Activated naive CD8-positive, alpha-beta T cell (primary cell): Measurements from ENCODE around the gene NAA30.

Experiments
- H3K27ac Mint-ChIP-seq: one replicate; pipeline ENCODE4 v1.8.0; 2021; ENCODE audit warnings: mixed read lengths
- H3K27me3 Mint-ChIP-seq: one replicate; pipeline ENCODE4 v1.8.0; 2021; ENCODE audit warnings: mixed read lengths
- H3K36me3 Mint-ChIP-seq: one replicate; pipeline ENCODE4 v1.8.0; 2021; ENCODE audit warnings: mixed read lengths
- H3K4me1 Mint-ChIP-seq: one replicate; pipeline ENCODE4 v1.8.0; 2021; ENCODE audit warnings: low read depth, mixed read lengths
- H3K4me3 Mint-ChIP-seq: one replicate; pipeline ENCODE4 v1.8.0; 2021; ENCODE audit warnings: mild to moderate bottlenecking, mixed read lengths
- H3K9me3 Mint-ChIP-seq: one replicate; pipeline ENCODE4 v1.8.0; 2021; ENCODE audit warnings: low read depth, mixed read lengths

Gene NAA30

DNA sequence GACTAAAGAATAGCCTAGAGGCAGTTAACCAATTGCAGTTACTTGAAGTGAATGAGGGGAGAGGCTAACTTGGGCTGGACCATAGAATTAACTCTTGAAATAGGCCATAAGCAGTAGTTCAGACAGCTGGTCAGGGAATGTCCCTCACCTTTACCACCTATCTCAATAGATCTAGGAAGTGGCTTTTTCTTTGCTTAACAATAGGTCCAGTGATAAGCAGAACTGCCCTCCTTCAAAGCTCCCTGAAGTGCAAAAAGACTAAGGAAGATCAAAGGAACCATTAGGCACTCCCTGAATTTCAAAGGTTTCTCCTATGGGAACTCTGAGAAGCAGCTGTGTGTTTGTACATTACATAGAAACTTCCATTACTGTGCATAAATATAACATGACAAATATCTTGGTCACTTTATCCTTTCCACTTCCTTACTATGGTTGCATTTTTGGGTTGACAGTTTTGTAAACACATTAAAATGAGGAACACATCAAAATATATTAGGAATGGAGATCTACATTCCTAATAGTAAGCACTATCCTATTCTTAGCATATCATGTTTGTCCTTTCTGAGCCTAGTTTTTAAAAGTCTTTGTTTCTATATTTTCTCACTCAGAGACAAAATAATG lies 7.2 kb upstream of the NAA30 start:
- Mint-ChIP-seq H3K36me3 (no peaks in the 10 kb centered on the region), H3K4me1 (no peaks in the 10 kb centered on the region), H3K9me3 (no peaks in the 10 kb centered on the region), H3K4me3 (no peak overlapping the region), H3K27me3 (peaks cover 1% of the 10 kb centered on the region), H3K27ac (no peak overlapping the region)

DNA sequence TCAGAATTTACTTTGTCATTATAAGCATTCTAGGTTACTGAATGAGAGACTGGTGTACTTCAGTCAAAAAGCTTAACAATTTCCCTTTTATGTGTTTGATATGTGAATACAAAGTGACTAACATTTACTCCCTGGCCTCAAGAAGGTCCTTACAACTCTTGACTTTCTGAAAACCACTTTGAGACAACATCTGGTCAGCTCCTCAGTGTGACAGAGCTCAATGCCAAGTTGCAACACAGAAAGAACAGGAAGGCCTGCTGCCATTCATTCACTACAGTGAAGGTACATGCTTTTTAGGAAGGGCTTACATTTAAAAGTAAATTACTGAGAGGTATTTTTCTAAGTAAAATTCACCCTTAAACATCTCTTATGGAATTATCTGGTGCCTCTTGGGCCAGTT lies 2.3 kb upstream of the NAA30 start:
- no peak overlapping the region for H3K4me3 Mint-ChIP-seq

DNA sequence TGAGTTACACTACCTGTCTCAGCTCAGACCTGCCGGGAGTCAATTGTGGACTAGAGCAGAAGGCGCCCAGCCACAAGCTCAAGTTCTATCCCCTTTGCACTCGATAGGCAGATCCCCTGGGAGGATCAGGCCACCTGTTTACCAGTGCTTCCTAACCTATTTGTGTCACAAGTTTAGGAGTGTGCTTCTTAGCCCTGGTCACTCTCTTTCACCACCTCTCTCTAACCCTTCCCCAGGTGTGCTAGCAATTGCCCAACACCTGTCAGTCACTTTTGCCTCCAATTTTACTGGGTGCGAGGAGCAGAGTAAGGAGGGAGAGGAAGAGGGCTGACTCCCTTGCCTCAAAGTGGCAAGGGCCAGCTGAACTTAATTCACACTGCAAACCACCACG lies 745 bp upstream of the NAA30 start:
- Mint-ChIP-seq H3K9me3 (no peaks in the 10 kb centered on the region), H3K36me3 (no peaks in the 10 kb centered on the region), H3K4me3 (peak overlapping the region; percentile 91), H3K4me1 (peaks cover 40% of the 10 kb centered on the region), H3K27ac (peak overlapping the region; percentile 96), H3K27me3 (no peaks in the 10 kb centered on the region)

More for the DNA sequence above, 2.3 kb upstream of the NAA30 start:
- Mint-ChIP-seq H3K36me3 (no peaks in the 10 kb centered on the region), H3K4me1 (peaks cover 25% of the 10 kb centered on the region), H3K27me3 (peaks cover 1% of the 10 kb centered on the region), H3K27ac (no peak overlapping the region), H3K9me3 (no peaks in the 10 kb centered on the region)

DNA sequence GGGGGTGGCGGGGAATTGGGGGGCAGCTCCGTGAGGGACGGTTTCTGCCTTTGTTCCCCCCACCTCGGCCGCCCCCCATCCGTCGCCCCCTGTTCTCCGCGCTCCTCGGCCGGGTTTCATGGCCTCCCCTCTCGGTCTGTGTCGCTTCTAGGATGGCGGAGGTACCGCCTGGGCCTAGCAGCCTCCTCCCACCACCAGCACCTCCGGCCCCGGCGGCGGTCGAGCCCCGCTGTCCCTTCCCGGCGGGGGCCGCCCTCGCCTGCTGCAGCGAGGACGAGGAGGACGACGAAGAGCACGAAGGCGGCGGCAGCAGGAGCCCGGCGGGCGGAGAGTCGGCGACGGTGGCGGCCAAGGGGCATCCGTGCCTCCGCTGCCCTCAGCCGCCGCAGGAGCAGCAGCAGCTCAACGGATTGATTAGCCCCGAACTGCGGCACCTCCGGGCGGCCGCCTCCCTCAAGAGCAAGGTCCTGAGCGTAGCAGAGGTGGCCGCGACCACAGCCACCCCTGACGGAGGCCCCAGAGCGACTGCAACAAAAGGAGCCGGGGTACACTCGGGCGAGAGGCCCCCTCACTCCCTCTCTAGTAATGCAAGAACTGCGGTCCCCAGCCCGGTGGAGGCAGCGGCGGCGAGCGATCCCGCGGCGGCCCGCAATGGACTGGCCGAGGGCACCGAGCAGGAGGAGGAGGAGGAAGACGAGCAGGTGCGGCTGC lies 575 bp downstream of the NAA30 start:
- Mint-ChIP-seq H3K36me3 (peaks cover 2% of the 10 kb centered on the region), H3K4me1 (peaks cover 45% of the 10 kb centered on the region), H3K27me3 (no peaks in the 10 kb centered on the region), H3K27ac (no peak overlapping the region), H3K4me3 (peak overlapping the region; percentile 91), H3K9me3 (no peaks in the 10 kb centered on the region)

DNA sequence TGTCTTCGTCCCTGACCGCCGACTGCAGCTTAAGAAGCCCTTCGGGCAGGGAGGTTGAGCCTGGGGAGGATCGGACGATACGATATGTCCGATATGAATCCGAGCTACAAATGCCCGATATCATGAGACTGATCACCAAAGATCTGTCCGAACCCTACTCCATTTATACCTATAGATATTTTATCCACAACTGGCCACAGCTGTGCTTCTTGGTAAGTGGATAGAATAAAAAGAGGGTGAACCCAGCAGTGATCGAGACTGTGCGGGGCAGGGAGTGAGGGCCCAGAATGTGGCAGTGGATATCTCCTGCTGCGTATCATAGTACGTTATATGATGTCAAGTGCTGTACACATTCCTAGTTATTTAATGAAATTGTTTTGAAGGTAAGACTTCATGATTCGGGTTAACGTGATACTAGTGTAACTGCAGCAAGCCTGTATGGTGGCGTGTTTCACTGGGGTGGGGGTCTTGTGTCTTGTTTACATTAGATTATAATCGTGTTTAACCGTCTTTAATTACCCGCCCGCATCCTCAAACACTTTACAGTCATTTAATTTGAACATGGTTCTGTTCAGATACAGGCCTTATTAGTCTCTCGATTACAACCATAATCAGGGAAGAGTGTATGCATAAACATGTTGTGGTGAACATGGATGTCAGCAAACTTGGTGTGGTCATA lies 1.3 kb downstream of the NAA30 start:
- H3K36me3 Mint-ChIP-seq = peaks cover 2% of the 10 kb centered on the region
- peak overlapping the region; percentile 91 for H3K4me3 Mint-ChIP-seq
- H3K9me3 Mint-ChIP-seq = no peaks in the 10 kb centered on the region
- peaks cover 45% of the 10 kb centered on the region for H3K4me1 Mint-ChIP-seq
- H3K27me3 Mint-ChIP-seq = no peaks in the 10 kb centered on the region
- peak overlapping the region; percentile 67 for H3K27ac Mint-ChIP-seq

DNA sequence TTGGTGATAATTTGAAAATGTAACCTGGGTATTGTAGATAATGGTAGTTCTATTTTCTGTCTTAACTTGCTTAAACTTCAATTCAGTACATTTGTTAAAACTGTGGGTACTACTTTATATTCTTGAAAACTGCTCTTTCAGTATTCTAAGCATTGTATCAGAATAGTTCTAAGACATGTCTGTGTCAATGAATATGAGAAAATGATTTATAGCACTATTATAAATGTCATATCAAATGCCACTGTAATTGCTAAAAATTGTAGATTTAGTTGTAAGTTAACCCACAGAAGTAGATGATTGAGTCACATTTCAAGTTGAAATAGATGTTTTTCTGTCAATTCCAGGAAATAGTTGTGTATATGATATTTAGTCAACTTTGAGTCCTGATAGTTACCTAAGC lies 2.4 kb downstream of the NAA30 start:
- Mint-ChIP-seq H3K4me1 (peaks cover 47% of the 10 kb centered on the region), H3K4me3 (peak overlapping the region; percentile 91), H3K9me3 (no peaks in the 10 kb centered on the region), H3K27me3 (no peaks in the 10 kb centered on the region), H3K36me3 (peaks cover 2% of the 10 kb centered on the region), H3K27ac (peak overlapping the region; percentile 54)

DNA sequence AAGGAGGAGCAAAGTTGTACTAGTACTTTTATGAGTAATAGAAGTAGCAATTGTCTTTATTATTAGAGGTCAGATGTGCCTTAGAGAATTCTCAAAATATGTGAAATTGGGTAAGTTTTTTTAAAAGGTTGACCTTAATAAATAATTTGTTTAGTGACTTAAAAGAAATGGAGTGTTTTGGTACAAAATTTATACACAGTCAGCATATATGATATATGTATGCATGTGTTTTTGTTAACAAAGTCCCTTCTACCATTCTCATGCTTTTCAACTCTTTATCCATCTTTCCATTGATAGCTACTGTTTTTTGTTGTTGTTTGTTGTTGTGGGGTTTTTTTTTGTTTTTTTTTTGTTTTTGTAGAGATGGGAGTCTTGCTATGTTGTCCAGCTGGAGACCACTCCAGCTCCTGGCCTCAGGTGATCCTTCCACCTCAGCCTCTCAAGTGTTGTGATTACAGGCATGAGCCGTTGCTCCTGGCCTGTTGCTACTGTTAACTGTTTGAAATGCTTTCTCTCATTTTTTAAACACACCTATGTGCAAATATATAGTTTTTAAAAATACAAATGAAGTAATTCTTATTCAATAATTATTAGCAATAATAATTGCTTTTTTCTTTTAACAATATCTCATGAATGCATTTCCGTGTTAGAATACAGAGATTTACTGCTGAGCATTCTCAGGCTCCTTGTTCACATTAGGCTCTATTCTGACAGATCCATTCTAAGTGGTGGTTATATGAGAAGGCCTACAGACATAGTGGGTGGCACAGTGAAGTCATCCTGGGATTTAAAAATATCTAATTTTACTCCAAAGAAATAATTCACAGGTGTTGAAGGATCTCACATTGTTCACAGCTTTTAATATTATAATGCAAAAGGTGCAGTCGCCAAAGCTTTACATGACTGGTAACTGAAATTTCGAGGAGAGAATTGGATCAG lies 10.4 kb downstream of the NAA30 start:
- no peak overlapping the region for H3K27ac Mint-ChIP-seq
- peaks cover 5% of the 10 kb centered on the region for H3K36me3 Mint-ChIP-seq

DNA sequence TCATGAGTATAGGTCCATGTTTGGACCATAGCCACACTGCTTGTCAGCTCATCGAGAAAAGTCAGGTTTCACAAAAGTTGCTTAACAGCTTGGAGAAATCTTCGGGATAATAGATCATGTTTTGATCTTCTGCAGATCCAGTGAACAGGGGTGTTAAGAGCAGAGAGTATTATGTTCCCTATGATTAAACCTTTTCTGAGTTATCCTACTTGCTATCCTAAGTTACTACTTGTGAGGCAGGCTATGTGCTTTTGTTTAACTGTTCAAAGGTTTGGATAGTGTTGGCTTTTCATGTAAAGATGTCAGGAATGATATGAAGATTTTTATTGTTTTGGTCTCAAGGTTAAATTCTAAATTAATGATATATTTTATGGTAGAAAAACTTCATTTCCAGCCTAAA lies 11.1 kb downstream of the NAA30 start:
- Mint-ChIP-seq H3K4me3 (no peak overlapping the region), H3K9me3 (no peaks in the 10 kb centered on the region), H3K36me3 (peaks cover 5% of the 10 kb centered on the region), H3K27ac (no peak overlapping the region), H3K27me3 (no peaks in the 10 kb centered on the region), H3K4me1 (peaks cover 37% of the 10 kb centered on the region)

More for the DNA sequence above, 10.4 kb downstream of the NAA30 start:
- no peaks in the 10 kb centered on the region for H3K9me3 Mint-ChIP-seq
- no peak overlapping the region for H3K4me3 Mint-ChIP-seq
- peaks cover 35% of the 10 kb centered on the region for H3K4me1 Mint-ChIP-seq
- H3K27me3 Mint-ChIP-seq = no peaks in the 10 kb centered on the region

DNA sequence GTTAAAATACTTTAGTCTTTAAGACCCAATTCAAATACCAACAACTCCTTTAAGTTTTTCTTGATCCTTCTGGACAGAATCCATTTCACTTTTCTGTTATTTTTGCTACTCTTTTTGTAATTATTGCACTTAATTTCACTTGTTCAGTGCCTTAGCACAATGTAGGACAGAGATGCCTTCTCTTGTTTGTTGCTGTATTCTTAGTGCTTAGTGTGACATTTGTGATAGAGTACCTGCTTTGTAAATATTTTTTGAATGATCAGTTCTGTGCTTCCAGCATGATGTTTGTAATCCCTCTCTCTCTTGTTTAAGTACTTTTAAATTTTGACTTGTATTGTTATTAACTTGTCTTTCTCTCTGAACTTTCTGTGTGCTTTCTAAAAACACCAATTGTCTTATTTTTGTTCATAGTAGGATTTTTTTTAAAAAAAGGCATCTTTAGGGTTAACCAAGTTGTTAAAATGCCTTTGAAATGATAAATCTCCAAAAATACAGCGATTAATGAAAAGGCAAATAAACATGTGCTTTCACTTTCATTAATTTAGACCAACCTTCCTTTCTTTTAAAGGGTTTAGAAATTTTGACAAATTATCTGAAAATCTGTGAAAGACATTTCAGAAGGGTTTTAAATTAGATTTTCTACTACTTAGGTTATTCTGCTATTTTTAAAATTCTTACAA lies 11.9 kb downstream of the NAA30 start:
- peak overlapping the region; percentile 28 for H3K27ac Mint-ChIP-seq
- H3K27me3 Mint-ChIP-seq = no peaks in the 10 kb centered on the region
- H3K4me3 Mint-ChIP-seq = no peak overlapping the region
- H3K4me1 Mint-ChIP-seq = peaks cover 41% of the 10 kb centered on the region
- H3K36me3 Mint-ChIP-seq = peaks cover 5% of the 10 kb centered on the region
- H3K9me3 Mint-ChIP-seq = no peaks in the 10 kb centered on the region

DNA sequence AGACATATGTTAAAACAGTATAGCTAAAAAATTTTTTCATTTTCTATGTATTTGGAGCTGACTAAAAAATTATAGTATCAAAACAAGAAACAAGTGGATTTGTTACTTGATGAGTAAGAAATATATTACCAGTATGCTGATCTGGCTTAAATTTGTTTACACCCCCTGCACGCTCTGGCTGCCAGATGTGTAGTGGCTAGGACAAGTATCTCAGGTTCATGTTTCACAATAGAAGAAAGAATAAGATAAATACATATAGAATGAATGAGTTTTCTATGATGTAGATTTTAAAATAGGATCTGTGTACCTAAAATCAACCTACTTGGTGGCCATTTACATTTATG lies 13.1 kb downstream of the NAA30 start:
- no peaks in the 10 kb centered on the region for H3K9me3 Mint-ChIP-seq
- peaks cover 46% of the 10 kb centered on the region for H3K4me1 Mint-ChIP-seq
- H3K27me3 Mint-ChIP-seq = no peaks in the 10 kb centered on the region
- H3K36me3 Mint-ChIP-seq = peaks cover 9% of the 10 kb centered on the region
- H3K27ac Mint-ChIP-seq = no peak overlapping the region
- H3K4me3 Mint-ChIP-seq = no peak overlapping the region

DNA sequence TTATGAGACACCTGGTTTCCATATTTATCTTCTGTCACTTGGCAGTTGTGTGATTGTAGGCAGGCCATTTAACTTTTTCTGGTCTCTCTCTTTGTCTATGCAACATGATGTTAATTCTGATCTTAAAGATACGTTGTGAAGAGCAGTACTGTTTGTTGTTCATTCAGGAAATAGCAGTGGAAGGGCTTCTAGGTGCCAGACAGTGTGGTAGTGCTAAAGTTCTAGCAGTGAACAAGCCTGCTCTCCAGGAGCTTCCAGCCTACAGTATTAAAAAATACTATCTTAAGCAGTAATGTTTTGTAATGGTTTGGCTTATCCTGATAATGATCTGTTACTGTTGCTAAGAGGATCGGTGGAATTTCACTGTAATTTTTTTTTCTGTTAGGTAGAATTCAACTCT lies 15.2 kb downstream of the NAA30 start:
- no peaks in the 10 kb centered on the region for H3K27me3 Mint-ChIP-seq
- H3K27ac Mint-ChIP-seq = no peak overlapping the region
- no peaks in the 10 kb centered on the region for H3K9me3 Mint-ChIP-seq
- H3K4me3 Mint-ChIP-seq = no peak overlapping the region
- peaks cover 3% of the 10 kb centered on the region for H3K36me3 Mint-ChIP-seq
- H3K4me1 Mint-ChIP-seq = peaks cover 38% of the 10 kb centered on the region

DNA sequence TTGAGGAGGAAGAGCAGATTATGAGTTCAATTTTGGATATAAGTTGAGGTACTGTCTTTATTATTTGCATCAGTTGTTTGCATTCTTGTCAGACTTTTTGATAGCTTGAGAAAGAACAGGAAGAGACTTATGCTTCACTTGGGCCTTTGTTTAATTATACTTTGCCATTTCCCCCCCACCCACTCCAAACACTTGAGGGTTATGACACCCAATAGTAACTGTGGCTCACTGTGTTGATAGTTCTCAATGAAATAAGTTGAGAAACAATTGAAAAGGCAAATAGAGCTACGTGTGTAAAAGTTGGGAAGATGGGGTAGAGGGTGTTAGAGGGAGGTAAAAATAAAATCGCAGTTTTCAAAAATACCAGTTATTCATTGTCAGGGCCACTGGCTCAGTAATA lies 17.7 kb downstream of the NAA30 start:
- peak overlapping the region; percentile 30 for H3K27ac Mint-ChIP-seq

DNA sequence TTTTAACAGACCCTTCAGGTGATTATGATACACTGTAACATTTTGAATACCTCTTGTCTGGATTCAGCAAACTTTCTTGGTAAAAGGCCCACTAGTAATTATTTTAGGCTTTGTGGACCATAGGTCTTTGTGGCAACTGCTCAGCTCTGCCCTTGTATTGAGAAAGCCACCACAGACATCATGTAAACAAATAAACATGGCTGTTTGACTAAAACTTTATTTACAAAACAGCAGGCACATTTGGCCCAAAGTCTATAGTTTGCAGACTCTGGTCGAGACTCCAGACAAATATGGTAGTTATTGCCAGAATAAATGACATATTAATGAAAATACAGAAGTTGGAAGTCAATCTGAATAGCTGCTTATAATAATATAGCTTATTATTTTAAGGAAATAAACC lies 18.2 kb downstream of the NAA30 start:
- Mint-ChIP-seq H3K36me3 (peaks cover 7% of the 10 kb centered on the region), H3K27me3 (no peaks in the 10 kb centered on the region), H3K4me3 (no peak overlapping the region), H3K27ac (no peak overlapping the region), H3K4me1 (peaks cover 24% of the 10 kb centered on the region), H3K9me3 (no peaks in the 10 kb centered on the region)

More for the DNA sequence above, 17.7 kb downstream of the NAA30 start:
- Mint-ChIP-seq H3K36me3 (peaks cover 7% of the 10 kb centered on the region), H3K4me1 (peaks cover 24% of the 10 kb centered on the region), H3K4me3 (no peak overlapping the region), H3K27me3 (no peaks in the 10 kb centered on the region), H3K9me3 (no peaks in the 10 kb centered on the region)

DNA sequence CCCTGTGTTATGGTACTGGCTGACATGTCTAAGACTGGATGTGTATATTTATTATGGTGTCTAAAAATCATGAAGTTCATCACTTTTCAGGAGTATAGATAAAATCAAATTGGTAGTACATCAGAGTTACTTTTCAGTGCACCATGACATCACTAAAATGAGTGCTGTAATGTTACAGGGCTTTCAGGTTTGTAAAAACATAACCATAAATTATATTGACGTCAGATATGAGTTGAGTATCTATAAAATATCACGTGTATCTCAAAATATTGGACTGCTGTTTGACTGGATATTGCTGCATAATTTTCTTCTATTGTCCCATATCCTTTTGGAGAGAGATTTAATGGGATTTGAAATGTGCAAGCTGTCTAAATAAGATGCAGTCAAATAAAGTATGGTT lies 22.0 kb downstream of the NAA30 start:
- Mint-ChIP-seq H3K27me3 (no peaks in the 10 kb centered on the region), H3K4me1 (peaks cover 10% of the 10 kb centered on the region), H3K36me3 (peaks cover 9% of the 10 kb centered on the region), H3K27ac (no peak overlapping the region), H3K4me3 (no peak overlapping the region), H3K9me3 (no peaks in the 10 kb centered on the region)
